PC-3 (cell line): ENCODE results near the gene IFITM5.

Source experiments
- CTCF ChIP-seq: fragments of 300-600 bp; sonication (generic); conservative IDR thresholded peaks from 2 replicates; pipeline ENCODE4 v1.5.1; 2017; ENCODE audit warnings: antibody characterized with exemption, low read depth, mild to moderate bottlenecking, low read length
- EZH2 ChIP-seq: fragments of 300-600 bp; sonication (generic); IDR thresholded peaks from one replicate; pipeline ENCODE4 v1.6.1; 2017; ENCODE audit warnings: antibody characterized with exemption, mild to moderate bottlenecking, low read length; ENCODE audit not compliant: unreplicated experiment
- EZH2phosphoT487 ChIP-seq: fragments of 300-600 bp; sonication (generic); IDR thresholded peaks from 2 replicates; pipeline ENCODE4 v1.6.1; 2018; ENCODE audit warnings: mild to moderate bottlenecking, antibody characterized with exemption, low read length, borderline replicate concordance

- TF ChIP-seq CTCF (no peak), EZH2 (no peak), EZH2phosphoT487 (no peak)
Observed at GRCh38 chr11:284105-285020, 15.0 kb downstream of the IFITM5 start.
